Upper lobe of right lung (tissue), 1 donor: Measurements from ENCODE around the gene ARID3B. TPM values are rescaled to one million over a fixed set of nuclear protein-coding genes. Genes with fewer than 3 reads are reported as not detected.

Experiments
- ATAC-seq: fragments of 200-7000 bp; cut with Tn5 transposase; one replicate; pipeline ENCODE4 v1.9.1; 2020; ENCODE audit warnings: mild to moderate bottlenecking, moderate library complexity
- DNase-seq: peaks from one replicate; pipeline ENCODE4 v3.0.0-alpha.2; 2020
- H3K27ac ChIP-seq: fragments of 200-600 bp; one replicate; pipeline ENCODE4 v1.8.0; 2022
- H3K27me3 ChIP-seq: fragments of 200-600 bp; one replicate; pipeline ENCODE4 v1.8.0; 2022; ENCODE audit warnings: mild to moderate bottlenecking
- H3K36me3 ChIP-seq: fragments of 200-600 bp; one replicate; pipeline ENCODE4 v1.8.0; 2022
- H3K4me1 ChIP-seq: fragments of 200-600 bp; one replicate; pipeline ENCODE4 v1.8.0; 2022
- H3K4me3 ChIP-seq: fragments of 200-600 bp; one replicate; pipeline ENCODE4 v1.8.0; 2022; ENCODE audit warnings: mild to moderate bottlenecking
- H3K9me3 ChIP-seq: fragments of 200-600 bp; one replicate; pipeline ENCODE4 v1.8.0; 2022
- intact Hi-C: fragments of 100-400 bp; cut with DNase I; formaldehyde crosslinking; loops from one replicate; pipeline ENCODE4 v1.11.0; 2022
- total RNA-seq: library from RNA; stranded (reverse); fragmentation: NEBNext Ultra II Directional; extraction: Animal tissue kit (Norgen Biotek cat#: 25700); gene quantifications from one replicate; pipeline ENCODE4 v1.2.1, GENCODE V29; 2021
- TF ChIP-seq, protein P1 (sequence below): fragments of 200-600 bp; IDR thresholded peaks from one replicate; pipeline ENCODE4 v1.8.0; 2022; ENCODE audit warnings: antibody characterized with exemption
- donor health status: DM: no; HTN: yes; CAD: no; lungs with severe emphysema.

ARID3B gene
- total RNA-seq, 1 donor from 2014 or later: 10.7 TPM

- no peaks in the 10 kb centered on the region for H3K27me3 ChIP-seq
- TF ChIP-seq, protein P1, sequence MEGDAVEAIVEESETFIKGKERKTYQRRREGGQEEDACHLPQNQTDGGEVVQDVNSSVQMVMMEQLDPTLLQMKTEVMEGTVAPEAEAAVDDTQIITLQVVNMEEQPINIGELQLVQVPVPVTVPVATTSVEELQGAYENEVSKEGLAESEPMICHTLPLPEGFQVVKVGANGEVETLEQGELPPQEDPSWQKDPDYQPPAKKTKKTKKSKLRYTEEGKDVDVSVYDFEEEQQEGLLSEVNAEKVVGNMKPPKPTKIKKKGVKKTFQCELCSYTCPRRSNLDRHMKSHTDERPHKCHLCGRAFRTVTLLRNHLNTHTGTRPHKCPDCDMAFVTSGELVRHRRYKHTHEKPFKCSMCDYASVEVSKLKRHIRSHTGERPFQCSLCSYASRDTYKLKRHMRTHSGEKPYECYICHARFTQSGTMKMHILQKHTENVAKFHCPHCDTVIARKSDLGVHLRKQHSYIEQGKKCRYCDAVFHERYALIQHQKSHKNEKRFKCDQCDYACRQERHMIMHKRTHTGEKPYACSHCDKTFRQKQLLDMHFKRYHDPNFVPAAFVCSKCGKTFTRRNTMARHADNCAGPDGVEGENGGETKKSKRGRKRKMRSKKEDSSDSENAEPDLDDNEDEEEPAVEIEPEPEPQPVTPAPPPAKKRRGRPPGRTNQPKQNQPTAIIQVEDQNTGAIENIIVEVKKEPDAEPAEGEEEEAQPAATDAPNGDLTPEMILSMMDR: no peak
- H3K36me3 ChIP-seq: peaks cover 26% of the 10 kb centered on the region
- H3K4me1 ChIP-seq: peaks cover 39% of the 10 kb centered on the region
- intact Hi-C loops: no loop called here
- no peaks in the 10 kb centered on the region for H3K9me3 ChIP-seq
- DNase-seq: peak; percentile 90
- H3K27ac ChIP-seq: peak overlapping the region; percentile 98
- ATAC-seq: peak; percentile 3
- H3K4me3 ChIP-seq: peak overlapping the region; percentile 99
These were observed 75.4 kb downstream of the ARID3B start for GRCh38 chr15:74616366-74616939.

GRCh38 chr15:74616996-74617395, 76.0 kb downstream of the ARID3B start:
- TF ChIP-seq, protein P1: no peak

DNA sequence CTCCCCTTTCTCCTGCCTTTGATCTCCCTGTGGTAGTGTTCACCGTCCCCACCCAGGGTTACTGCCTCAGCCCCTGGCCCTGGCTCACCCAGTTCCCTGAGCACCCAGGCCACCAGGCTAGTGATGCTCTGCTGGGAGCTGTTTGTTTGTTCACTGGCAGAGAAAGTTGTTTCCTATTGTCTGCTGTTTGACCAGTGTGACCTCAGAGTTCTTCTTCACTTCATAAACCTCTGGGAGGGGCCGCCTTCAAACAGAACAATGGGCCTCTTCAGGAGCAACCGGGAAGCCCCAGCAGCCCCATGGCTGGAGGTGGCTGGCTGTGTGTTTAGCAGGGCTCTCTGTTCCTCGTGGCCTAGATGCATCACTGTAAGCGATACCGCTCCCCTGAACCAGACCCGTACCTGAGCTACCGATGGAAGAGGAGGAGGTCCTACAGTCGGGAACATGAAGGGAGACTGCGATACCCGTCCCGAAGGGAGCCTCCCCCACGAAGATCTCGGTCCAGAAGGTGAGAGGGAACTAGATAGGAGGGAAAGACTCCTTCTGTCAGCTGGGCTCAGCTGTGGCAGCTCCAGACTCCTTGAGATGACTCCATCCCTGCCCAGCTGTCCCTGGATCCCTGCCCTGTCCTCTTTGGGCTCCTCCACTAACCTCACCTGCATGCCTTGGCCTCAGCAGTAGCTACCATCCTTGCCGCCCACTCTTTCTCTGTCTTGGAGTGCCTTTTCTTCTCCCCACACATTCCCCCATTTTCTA, 78.0 kb downstream of the ARID3B start:
- H3K36me3 ChIP-seq: peaks cover 52% of the 10 kb centered on the region
- H3K9me3 ChIP-seq: no peaks in the 10 kb centered on the region
- H3K4me3 ChIP-seq: no peak overlapping the region
- TF ChIP-seq, protein P1: no peak
- no peaks in the 10 kb centered on the region for H3K27me3 ChIP-seq
- intact Hi-C loops: no loop called here
- ATAC-seq (no peak), DNase-seq (no peak)
- peaks cover 50% of the 10 kb centered on the region for H3K4me1 ChIP-seq
- H3K27ac ChIP-seq: no peak overlapping the region

More at GRCh38 chr15:74616996-74617395, 76.0 kb downstream of the ARID3B start:
- H3K27ac ChIP-seq: peak overlapping the region; percentile 98
- H3K4me1 ChIP-seq: peaks cover 40% of the 10 kb centered on the region
- intact Hi-C loops: no loop called here
- no peaks in the 10 kb centered on the region for H3K27me3 ChIP-seq
- H3K36me3 ChIP-seq: peaks cover 32% of the 10 kb centered on the region
- DNase-seq (no peak), ATAC-seq (no peak)
- H3K9me3 ChIP-seq: no peaks in the 10 kb centered on the region
- H3K4me3 ChIP-seq: peak overlapping the region; percentile 99

DNA sequence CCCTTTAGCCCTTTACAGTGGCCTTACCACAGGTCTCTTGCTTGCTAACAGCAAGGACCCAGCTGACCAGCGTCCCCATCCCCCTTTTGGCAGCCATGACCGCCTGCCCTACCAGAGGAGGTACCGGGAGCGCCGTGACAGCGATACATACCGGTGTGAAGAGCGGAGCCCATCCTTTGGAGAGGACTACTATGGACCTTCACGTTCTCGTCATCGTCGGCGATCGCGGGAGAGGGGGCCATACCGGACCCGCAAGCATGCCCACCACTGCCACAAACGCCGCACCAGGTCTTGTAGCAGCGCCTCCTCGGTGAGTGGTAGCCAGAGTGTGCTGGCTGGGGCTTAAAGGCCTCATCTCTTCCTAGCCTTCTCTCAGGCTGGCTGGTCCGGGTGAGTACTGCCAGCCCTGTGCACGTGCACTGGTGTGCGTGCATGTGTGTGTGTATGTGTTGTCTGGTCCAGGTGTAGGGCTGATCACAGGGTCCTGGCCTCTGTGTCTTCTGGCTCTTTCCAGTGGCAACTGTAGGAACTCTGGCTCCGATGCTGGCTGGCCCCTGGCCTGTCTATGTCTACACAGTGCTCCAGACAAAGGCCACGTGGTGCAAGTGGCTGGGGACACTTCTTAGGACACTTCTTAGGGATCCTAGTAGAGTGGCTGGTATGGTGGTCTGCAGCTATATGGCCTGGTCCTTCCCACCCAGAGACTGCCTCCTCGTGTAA, 79.1 kb downstream of the ARID3B start:
- DNase-seq (no peak), ATAC-seq (no peak)
- TF ChIP-seq, protein P1: no peak
- H3K4me1 ChIP-seq: peaks cover 50% of the 10 kb centered on the region
- intact Hi-C loops: no loop called here
- H3K9me3 ChIP-seq: no peaks in the 10 kb centered on the region
- no peak overlapping the region for H3K4me3 ChIP-seq
- peaks cover 63% of the 10 kb centered on the region for H3K36me3 ChIP-seq
- H3K27ac ChIP-seq: no peak overlapping the region
- no peaks in the 10 kb centered on the region for H3K27me3 ChIP-seq

DNA sequence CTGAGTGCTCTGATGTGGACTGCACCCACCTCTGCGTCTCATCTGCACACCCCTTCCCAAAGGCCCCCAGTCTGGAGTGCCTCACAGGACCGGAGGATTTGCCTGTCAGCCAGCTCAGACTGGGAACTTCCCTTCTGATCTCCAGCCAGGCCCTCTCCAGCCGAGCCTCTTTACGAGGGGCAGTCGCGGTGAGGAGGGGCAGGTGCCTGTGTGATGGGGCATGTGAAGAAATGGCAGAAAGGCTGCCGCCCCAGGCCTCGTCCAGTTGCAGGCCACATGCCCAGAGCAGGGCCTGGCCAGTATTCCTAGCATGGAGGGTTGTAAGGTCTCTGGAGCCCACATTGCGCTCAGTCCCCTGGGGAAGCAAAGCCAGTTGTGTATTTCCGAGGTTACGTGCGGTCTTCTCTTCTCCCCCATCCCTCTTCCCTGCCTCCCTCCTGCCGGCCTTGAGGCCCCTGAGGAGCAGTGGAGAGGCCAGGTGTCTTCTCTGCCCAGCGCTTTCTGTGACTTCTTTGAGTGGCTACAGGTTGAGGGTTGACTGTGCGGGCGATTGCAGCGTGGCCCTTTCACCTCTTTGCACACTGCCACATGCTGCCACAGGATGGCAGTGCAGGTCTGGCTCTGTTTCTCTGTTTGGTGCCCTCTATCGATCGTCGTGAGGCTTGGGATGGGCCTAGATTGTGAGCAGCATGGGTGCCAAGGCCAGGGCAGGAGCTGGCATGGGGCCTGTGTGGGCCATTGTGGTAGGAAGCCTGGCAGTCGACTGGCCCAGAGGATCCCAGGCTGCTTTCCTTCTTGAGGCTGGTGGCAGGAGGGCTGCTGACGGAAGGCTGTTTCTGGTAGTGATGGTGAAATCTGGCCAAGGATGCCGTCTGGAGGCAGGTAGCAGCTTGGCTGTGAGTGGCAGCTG, 79.9 kb downstream of the ARID3B start:
- peaks cover 50% of the 10 kb centered on the region for H3K4me1 ChIP-seq
- intact Hi-C loops: no loop called here
- TF ChIP-seq, protein P1: peak; percentile 71
- H3K27me3 ChIP-seq: no peaks in the 10 kb centered on the region
- peaks cover 71% of the 10 kb centered on the region for H3K36me3 ChIP-seq
- no peak overlapping the region for H3K27ac ChIP-seq
- H3K4me3 ChIP-seq: no peak overlapping the region
- DNase-seq (peak; percentile 76), ATAC-seq (peak; percentile 75)
- no peaks in the 10 kb centered on the region for H3K9me3 ChIP-seq
